BE2C (cell line): ENCODE measurements around the gene CSF1R.

Experiments used
- DNase-seq: peaks from one replicate; pipeline ENCODE4 v3.0.0-alpha.2; 2020
- H3K27me3 ChIP-seq: fragments of 250-450 bp; sonication (Bioruptor Pico); 2 replicates; pipeline ENCODE4 v1.5.1; 2020; ENCODE audit warnings: mild to moderate bottlenecking
- H3K36me3 ChIP-seq: fragments of 250-450 bp; sonication (Bioruptor Pico); 2 replicates; pipeline ENCODE4 v1.5.1; 2020; ENCODE audit warnings: mild to moderate bottlenecking
- H3K4me1 ChIP-seq: fragments of 250-450 bp; sonication (Bioruptor Pico); 2 replicates; pipeline ENCODE4 v1.5.1; 2020
- H3K4me3 ChIP-seq: 2 replicates; pipeline ENCODE4 v1.5.1; 2011; ENCODE audit warnings: low read depth, low read length
- H3K9me3 ChIP-seq: fragments of 250-450 bp; sonication (Bioruptor Pico); 2 replicates; pipeline ENCODE4 v1.5.1; 2020
- CTCF ChIP-seq: IDR thresholded peaks from 2 replicates; pipeline ENCODE4 v1.5.1; 2012; ENCODE audit warnings: mild to moderate bottlenecking, low read depth, low read length

Gene CSF1R

GRCh38 chr5:150007050-150007449, 79.3 kb downstream of the CSF1R start:
- Histone ChIP-seq H3K4me1 (no peaks in the 10 kb centered on the region), H3K27me3 (no peaks in the 10 kb centered on the region), H3K36me3 (peaks cover 76% of the 10 kb centered on the region), H3K4me3 (no peak overlapping the region), H3K9me3 (no peaks in the 10 kb centered on the region)
- TF ChIP-seq CTCF: no peak
- no peak for DNase-seq

- no peak for TF ChIP-seq CTCF
- peaks cover 71% of the 10 kb centered on the region for H3K36me3 ChIP-seq
These were observed 80.0 kb downstream of the CSF1R start for GRCh38 chr5:150006318-150006717.

More at GRCh38 chr5:150006318-150006717, 80.0 kb downstream of the CSF1R start:
- no peak for DNase-seq
- H3K27me3 ChIP-seq: no peaks in the 10 kb centered on the region
- H3K4me3 ChIP-seq: no peak overlapping the region
- H3K4me1 ChIP-seq: no peaks in the 10 kb centered on the region
- no peaks in the 10 kb centered on the region for H3K9me3 ChIP-seq
